Ovary (tissue), 3 donors: Measurements from ENCODE around the gene RACGAP1.
"Not testable (repeated sequence)": the region's sequence is repeated elsewhere in the genome, so short reads cannot be mapped to it uniquely, and the experiment has no call there.

Source experiments
- EP300 ChIP-seq: sonication (generic); formaldehyde crosslinking; IDR thresholded peaks from one replicate; pipeline ENCODE4 v1.6.1; 2017; ENCODE audit warnings: antibody characterized with exemption
- POLR2A ChIP-seq: fragments of 450-650 bp; IDR thresholded peaks from one replicate; pipeline ENCODE4 v1.6.1; 2017; ENCODE audit warnings: antibody characterized with exemption, mild to moderate bottlenecking, moderate library complexity
- TF ChIP-seq, protein P1 (sequence below), 3 donors: fragments of 450-650 bp in 2 of 3; fragments of 200-600 bp in 1 of 3; IDR thresholded peaks; one replicate each; pipeline versions ENCODE4 v1.5.1 to v1.8.0; 2016 to 2022; ENCODE audit warnings: antibody characterized with exemption in 3 of 3, mild to moderate bottlenecking in 1 of 3
- donor health status: DM: no; HTN: no; CAD: no.

DNA sequence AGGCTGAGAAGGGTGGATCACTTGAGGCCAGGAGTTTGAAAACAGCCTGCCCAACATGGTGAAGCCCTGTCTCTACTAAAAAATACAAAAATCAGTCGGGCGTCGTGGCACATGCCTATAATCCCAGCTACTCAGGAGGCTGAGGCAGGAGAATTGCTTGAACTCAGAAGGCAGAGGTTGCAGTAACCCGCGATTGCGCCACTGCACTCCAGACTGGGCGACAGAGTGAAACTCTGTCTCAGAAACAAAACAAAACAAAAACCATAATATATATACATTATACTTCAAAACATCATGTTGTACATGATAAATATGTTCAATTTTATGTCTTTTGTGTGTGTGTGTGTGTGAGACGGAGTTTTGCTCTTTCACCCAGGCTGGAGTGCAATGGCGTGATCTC is 5.2 kb upstream of the RACGAP1 start:
- not testable (repeated sequence) for TF ChIP-seq POLR2A, EP300
- TF ChIP-seq, protein P1, sequence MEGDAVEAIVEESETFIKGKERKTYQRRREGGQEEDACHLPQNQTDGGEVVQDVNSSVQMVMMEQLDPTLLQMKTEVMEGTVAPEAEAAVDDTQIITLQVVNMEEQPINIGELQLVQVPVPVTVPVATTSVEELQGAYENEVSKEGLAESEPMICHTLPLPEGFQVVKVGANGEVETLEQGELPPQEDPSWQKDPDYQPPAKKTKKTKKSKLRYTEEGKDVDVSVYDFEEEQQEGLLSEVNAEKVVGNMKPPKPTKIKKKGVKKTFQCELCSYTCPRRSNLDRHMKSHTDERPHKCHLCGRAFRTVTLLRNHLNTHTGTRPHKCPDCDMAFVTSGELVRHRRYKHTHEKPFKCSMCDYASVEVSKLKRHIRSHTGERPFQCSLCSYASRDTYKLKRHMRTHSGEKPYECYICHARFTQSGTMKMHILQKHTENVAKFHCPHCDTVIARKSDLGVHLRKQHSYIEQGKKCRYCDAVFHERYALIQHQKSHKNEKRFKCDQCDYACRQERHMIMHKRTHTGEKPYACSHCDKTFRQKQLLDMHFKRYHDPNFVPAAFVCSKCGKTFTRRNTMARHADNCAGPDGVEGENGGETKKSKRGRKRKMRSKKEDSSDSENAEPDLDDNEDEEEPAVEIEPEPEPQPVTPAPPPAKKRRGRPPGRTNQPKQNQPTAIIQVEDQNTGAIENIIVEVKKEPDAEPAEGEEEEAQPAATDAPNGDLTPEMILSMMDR (IDR thresholded peaks at IDR 0.05): not testable (repeated sequence)
